CD1c-positive myeloid dendritic cell (primary cell): ENCODE data around the gene AGRN.
"Not testable (repeated sequence)": the region's sequence is repeated elsewhere in the genome, so short reads cannot be mapped to it uniquely, and the experiment has no call there.

Source experiments
- DNase-seq: peaks from one replicate; pipeline ENCODE4 v3.0.0-alpha.2; 2016; ENCODE audit errors: extremely low spot score

The AGRN gene

GRCh38 chr1:1001057-1001783, 18.7 kb upstream of the AGRN start:
- DNase-seq = no peak

GRCh38 chr1:1003618-1004419, 16.1 kb upstream of the AGRN start:
- no peak for DNase-seq

- no peak for DNase-seq
Observed at GRCh38 chr1:1004420-1004779, 15.5 kb upstream of the AGRN start.

DNA sequence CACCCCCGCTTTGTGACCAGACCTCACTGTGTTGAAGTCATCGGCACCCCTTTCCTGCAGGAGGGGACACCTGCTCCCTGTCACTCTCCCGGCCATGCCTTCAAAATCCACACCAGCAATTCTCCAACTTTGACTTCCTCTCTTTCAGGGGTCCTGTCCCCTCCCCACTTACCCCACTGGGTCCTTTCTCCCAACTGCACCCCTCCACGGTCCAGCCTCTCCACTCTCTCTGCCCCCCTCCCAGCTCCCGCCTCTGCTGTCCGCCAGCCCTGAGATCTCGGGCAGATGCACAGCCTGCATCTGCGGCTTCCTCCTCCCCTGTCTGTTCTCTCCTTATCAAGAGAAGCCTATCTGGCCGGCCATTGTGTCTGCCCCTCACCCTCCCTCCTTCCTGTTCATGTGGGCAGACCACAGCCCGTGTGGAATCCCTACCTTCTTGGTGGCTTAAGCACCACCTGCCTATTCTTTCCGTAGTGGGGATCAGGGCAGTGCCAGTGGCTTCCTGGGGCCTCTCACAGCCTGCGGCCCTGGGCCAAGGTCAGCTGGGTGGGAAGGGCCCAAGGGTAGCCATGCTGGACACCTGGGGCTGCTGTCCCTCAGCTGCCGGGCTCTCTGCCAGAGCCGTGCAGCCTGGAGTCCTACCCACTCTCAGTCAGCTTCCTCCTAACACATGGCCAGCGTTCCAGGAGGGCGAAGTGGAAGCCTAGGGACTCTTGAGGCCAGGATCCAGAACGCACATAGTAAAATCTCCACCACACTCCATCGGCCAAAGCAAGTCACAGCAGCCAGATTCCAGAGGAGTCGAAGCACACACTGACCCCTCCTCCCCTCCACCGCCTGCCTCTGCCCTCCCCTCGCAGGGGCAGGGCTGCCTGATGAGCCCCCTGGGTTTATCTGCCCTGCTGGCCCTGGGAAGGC, 14.9 kb upstream of the AGRN start:
- DNase-seq = peak; percentile 42

DNA sequence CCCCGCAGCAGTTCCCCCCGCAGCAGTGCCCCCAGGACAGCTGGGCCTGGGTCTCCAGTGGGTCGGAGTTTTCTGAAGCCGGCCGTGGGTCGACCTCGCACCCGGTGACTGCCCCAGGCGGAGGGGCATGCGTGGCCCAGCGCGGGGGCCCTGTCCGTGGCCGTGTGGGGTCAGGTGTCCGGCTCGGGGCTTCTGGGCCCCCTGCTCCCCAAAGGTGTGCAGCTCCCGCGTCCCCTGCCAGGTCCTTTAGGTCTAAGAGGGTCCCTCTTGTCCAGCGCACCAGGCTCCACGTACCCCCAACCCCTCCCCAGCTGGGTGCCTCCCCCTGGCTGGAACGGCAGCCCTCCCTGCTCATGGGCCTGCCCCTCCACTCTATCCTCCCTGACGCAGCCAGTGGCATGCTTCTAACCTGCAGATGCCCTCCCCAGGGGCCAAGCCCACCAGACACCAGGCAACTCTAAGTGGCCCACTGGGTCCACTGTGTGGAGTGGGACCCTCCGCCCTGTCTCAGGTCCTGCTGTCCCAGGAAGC, 14.1 kb upstream of the AGRN start:
- no peak for DNase-seq

DNA sequence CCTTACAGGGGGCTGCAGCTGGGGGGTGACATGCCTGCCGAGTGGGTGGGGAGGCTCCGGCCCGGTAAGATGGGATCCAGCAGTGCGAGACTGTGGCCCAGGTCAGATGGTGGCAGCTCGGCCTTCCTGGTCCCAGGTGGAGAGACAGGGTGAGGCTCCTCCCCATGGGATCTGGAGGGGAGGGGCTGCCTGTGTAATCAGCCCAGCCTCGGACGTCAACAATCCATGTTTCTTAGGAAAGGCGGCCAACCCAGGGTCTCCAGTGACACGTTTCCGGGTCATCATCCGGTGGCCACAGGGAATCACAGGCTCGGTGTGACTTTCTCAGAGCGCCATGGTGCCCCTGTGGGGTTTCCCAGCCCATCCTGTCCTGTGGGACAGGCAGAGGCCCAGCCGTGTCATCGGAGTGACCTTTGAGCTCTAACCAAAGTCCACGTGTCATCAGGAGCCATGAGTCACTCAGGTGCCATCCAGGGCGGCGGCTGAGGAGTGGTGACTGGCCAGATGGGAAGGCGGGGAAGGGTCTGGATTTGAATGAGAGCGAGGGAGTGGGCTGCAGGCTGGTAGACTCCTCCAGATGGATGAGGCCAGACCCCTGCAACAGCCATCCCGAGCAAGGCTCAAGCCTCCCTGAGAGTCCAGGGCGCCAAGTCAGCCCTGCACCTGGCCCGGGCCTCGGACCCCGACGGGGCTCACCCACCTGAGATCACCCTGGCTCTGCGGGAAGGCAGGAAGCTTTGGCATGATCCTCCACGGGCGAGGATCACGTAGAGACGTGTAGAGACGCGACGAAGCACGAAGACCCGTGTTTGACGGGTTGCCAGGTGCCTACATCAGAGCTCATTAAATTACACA, 13.4 kb upstream of the AGRN start:
- DNase-seq = no peak

- DNase-seq = not testable (repeated sequence)
Observed at GRCh38 chr1:1010131-1010530, 9.8 kb upstream of the AGRN start.

- no peak for DNase-seq
Observed at GRCh38 chr1:1011396-1011949, 8.4 kb upstream of the AGRN start.

GRCh38 chr1:1012736-1013104, 7.2 kb upstream of the AGRN start:
- DNase-seq = not testable (repeated sequence)

- DNase-seq = peak; percentile 93
Observed at GRCh38 chr1:1013105-1013921, 6.6 kb upstream of the AGRN start, which contains the start of gene ISG15. TSS of gene ISG15 (plus strand) at chr1:1013497. CDS start at chr1:1013574, 77 bp downstream.

- DNase-seq = no peak
Observed at GRCh38 chr1:1013922-1014648, 5.8 kb upstream of the AGRN start.

DNA sequence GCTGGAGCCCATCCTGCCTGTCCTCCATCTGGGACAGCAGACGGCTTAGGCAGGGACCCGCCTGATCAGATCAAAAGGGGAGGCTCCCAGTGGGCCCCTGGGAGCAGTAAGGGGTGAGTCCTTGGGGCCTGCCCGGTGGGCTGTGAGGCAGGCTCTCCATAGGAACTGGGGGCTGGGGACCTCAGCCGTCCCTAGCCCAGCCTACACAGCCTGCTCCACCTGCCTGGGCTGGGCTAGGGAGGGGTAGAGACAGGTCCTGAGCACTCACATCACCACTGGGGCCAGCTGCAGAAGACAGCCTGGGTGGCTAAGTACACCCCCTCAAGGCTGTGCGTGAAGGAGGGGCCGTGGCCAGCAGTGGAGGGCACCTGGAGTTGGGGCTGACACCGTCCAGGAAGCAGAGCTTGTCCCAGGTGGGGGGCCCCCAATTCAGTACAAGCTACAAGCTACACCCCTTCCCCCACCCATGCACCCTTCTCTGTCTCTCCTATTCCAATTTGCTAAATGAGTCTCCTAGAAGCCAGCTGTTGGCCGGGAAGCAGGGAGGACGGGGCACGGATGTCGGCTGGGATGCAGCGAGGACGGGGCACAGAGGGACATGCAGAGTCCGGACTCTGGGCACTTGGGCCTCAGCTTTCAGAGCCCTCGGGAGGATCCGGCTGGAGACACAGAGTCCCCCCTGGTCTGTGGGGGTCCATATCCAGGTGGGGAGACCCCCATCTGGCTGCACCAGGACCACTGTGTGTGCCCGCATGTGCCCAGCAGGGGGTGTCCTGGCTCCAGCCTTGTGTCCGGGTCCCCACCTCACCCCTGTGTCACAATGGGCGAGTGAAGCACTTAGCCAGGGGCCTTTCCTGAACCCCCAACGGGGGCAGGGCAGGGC, 4.9 kb upstream of the AGRN start:
- no peak for DNase-seq

GRCh38 chr1:1017397-1018320, 2.3 kb upstream of the AGRN start:
- not testable (repeated sequence) for DNase-seq

- DNase-seq = not testable (repeated sequence)
Observed at GRCh38 chr1:1018321-1018685, 1.6 kb upstream of the AGRN start.

GRCh38 chr1:1019122-1019999, 559 bp upstream of the AGRN start:
- peak; percentile 90 for DNase-seq

DNA sequence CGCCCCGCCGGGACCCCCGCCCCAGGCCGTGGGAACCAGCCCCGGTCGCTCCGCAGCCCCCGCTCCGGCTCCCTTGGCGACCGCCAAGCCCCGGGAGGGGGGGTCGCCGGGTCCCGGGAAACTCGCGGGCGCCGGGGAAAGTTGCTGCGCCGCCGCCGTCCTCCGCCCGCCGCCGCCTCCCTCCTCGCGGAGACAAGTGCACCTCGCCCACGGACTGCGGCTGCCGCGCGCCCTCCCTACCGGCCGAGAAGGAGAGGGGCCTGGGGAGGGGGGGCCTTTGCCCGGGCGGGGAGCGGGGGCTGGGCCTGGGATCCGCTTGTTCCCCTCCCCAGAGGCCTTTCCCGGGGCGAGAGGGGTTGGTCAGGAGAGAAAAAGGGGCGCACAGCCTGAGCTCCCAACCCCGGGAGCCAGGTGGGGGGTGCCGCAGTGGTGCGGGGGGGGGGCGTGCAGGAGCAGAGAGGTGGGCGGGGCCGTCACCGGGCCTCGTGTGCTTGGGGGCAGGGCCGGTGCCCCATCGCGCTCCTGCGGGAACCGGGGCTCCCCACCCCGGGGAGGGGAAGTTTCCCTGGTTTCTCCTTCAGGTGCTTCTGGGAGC, 592 bp downstream of the AGRN start:
- DNase-seq = peak; percentile 31
